NK-92 treated with Interleukin-12 subunit alpha and Interleukin-12 subunit beta, amount 100 ng/mL, for 24 hours (cell line): ENCODE data around the gene EBNA1BP2.
"Not testable (repeated sequence)": the region's sequence is repeated elsewhere in the genome, so short reads cannot be mapped to it uniquely, and the experiment has no call there.

ENCODE experiments used
- DNase-seq: peaks from one replicate; lab custom pipeline; 2025; lab: John Stamatoyannopoulos, UW

Gene EBNA1BP2

DNA sequence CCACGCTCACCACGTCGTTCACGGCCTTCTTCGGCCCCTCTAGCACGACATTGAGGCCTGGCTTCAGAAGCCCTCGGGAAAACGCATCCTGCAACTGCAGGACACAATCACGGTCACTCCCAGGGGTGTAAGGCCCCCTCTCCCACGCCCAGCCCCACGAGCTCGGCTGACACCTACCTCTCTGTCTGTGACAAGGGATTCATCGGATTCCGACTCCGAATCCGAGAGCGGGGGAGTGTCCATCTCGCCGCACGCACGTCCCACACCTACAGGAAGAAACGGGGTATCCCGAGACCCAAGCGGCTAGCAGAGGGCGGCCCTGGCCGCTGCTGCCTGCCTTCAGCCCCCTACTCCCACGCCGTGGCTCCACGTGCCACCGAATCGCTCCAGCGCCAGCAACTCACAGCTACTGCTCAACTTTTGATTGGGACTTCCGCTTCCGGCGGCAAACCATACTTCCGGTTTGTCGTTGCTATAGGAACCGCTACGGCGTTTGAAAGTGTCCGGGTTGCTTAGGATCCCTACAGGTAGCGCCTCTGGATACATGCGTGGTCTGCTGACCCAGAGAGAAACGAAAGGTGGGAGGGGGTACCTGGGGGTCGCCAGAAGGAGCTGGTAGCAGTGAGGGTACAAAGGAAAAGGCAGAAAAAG is at the start of gene EBNA1BP2, which contains the start of gene CFAP57:
EBNA1BP2 (minus strand) TSS at position 415 of the 651 bp plus-strand sequence; CDS start at position 243, 172 bp downstream.
CFAP57 (plus strand) TSS at position 455 of the 651 bp plus-strand sequence. CDS start 424 bp downstream, outside the sequence.
- DNase-seq, result peak; percentile 83

- DNase-seq, result no peak
Observed at GRCh38 chr1:43221797-43222196, 49.7 kb upstream of the EBNA1BP2 start.

- DNase-seq, result no peak
Observed at GRCh38 chr1:43220905-43221778, 49.1 kb upstream of the EBNA1BP2 start.

GRCh38 chr1:43217747-43218146 is 45.7 kb upstream of the EBNA1BP2 start:
- DNase-seq, result no peak

GRCh38 chr1:43214501-43215444 is 42.7 kb upstream of the EBNA1BP2 start:
- no peak for DNase-seq

GRCh38 chr1:43208277-43208676 is 36.2 kb upstream of the EBNA1BP2 start:
- DNase-seq, result not testable (repeated sequence)

- DNase-seq, result no peak
Observed at GRCh38 chr1:43207229-43207853, 35.3 kb upstream of the EBNA1BP2 start.

GRCh38 chr1:43206600-43207228 is 34.6 kb upstream of the EBNA1BP2 start:
- no peak for DNase-seq

DNA sequence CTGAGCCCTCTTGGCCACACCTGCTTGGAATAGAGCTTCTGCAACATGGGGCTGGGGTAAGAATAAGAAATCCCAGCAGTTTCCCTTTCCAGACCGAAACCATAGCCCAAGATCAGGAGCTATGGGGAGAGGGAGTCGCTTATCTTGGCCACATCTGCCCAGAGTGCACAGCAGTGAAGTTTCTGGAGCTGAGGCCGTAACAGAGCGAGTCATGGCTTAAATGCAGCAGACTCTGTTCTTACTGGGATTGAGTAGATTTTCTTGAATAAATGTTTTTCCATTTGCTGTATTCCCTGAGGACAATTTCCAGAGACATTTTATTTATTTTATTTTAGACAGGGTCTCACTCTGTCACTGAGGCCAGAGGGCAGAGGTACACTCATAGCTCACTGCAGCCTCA is 33.6 kb upstream of the EBNA1BP2 start:
- DNase-seq, result no peak

- DNase-seq, result no peak
Observed at GRCh38 chr1:43204394-43204793, 32.3 kb upstream of the EBNA1BP2 start.

GRCh38 chr1:43203859-43204258 is 31.8 kb upstream of the EBNA1BP2 start:
- DNase-seq, result no peak

DNA sequence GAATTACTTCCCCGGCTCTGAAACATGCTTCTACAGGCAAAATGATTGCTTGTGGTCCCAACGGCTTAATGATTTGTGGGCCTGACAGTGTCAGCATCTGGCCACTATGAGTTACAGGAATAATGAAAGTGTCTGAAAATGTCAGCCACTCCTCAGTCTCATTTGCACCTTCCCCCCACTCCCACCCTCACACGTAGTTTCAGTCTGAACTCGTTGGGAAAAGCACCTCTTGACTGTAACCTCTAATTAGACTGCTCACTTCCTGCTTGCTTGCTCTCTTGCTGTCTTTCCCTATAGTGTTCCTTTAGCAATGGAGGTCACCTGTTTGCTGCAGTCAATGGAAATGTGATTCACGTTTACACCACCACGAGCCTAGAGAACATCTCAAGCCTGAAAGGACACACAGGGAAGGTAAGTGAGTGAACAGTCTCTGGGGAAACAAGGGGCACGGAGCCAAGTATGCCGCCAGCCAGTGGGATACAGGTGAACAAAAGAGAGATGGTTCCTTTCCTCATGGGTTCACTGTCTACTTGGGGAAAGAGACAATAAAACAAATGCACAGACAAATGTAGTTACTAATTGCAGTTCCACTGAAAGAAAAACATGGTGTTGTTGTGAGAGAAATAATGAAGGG is 27.1 kb upstream of the EBNA1BP2 start:
- DNase-seq, result no peak

DNA sequence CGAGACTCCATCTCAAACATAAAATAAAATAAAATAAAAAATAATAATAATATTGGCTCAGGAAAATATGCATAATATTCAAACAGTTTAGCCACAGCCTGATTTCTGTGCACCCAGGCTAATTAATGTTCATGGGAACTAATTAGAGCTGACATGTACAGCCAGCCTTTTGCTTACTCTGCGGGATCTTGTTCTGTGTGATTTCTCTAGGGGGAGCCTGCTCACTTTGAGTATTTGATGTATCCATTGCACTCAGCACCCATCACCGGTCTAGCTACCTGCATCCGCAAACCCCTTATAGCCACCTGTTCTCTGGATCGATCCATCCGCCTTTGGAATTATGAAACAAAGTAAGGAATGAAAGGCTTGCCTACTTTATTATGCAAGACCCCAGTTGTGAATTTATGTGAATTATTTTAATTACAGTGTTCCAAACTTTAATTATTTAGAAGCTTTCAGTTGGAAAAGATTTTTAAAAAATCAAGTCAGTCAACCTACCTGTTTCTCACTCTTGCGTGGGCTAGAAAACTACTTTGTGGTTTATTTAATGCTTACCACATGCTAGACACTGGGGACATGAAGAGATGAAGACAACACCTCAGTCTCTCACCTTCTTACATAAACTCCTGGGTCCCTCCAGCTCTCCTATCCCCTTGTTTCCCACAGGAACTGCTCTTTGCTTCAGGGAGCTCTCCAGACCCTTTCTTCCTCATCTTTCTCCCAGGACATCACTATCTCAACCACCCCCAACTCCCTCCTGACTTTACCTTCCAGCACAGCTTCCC is 25.4 kb upstream of the EBNA1BP2 start:
- no peak for DNase-seq

- DNase-seq, result no peak
Observed at GRCh38 chr1:43194509-43194908, 22.4 kb upstream of the EBNA1BP2 start.

GRCh38 chr1:43188106-43188505 is 16.0 kb upstream of the EBNA1BP2 start:
- no peak for DNase-seq

GRCh38 chr1:43184995-43185394 is 12.9 kb upstream of the EBNA1BP2 start:
- no peak for DNase-seq

DNA sequence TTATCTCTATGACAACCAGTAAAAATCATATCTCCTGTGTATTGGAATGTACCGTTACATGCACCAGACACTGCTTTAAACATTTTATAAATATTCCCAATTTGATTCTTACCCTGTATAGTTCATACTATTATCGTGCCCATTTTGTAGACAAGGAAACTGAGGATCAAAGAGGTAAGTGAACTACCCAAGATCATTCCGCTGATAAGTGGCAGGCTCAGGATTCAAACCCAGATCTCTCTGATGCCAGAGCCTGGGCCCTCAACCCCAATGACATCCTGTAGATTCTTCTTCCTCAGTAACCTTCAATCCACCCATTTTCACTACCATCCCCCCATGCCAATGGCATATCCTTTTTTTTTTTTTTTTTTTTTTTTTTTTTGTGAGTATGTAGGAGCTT is 12.3 kb upstream of the EBNA1BP2 start:
- DNase-seq, result no peak

GRCh38 chr1:43177691-43178090 is 5.6 kb upstream of the EBNA1BP2 start:
- no peak for DNase-seq

DNA sequence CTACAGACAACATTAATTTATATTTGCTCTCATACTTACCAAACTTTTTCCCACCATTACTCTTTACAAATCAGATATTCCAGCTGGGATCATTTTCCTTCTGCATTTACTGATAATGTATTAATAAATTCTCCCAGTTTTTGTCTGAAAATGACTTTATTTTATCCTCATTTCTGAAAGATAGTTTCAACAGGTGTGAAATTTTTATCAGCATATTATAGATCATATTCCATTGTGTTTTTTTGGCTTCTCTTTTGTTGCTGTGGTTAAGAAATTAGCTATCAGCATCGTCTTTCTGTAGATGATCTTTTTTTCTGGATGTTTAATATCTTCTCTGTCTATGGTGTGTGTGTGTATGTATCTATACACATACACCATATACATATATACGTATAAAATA is 2.8 kb upstream of the EBNA1BP2 start:
- DNase-seq, result no peak

DNA sequence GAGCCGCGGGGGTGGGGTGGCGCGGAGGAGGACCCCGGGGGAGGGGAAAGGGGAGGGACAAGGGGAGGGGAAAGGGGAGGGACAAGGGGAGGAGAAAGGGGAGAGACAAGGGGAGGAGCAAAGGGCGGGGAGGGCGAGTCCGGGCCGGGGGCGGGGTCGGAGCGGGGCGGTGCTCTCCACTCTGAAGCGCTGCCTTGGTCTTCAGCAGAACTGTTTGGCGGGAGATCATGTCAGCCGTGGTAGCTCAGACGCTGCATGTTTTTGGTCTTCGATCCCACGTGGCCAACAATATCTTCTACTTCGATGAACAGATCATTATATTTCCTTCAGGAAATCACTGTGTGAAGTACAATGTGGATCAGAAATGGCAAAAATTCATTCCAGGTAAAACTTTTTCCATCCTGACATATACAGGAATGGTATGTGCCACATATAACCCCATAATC is 460 bp upstream of the EBNA1BP2 start:
- DNase-seq, result peak; percentile 84
